HepG2 (cell line): ENCODE results near the gene PLSCR2. TPM values are rescaled to one million over a fixed set of nuclear protein-coding genes. Genes with fewer than 3 reads are reported as not detected.

Experiments used
- ATAC-seq: fragments of 200-7000 bp; cut with Tn5 transposase; 3 replicates; pipeline ENCODE4 v1.9.1; 2020; ENCODE audit warnings: mild to moderate bottlenecking, moderate library complexity
- BruUV-seq: library from RNA; stranded (reverse); fragments of 400-500 nt; replicated peaks from 2 replicates; lab custom pipeline; 2021; lab: Mats Ljungman, UMichigan
- CTCF ChIA-PET: fragments of 300-600 bp; formaldehyde crosslinking; extraction: SDS; loops from one replicate; lab custom pipeline; 2021; ENCODE audit warnings: low total read pairs, inconsistent platforms, low intra/inter-chr PET ratio; lab: Yijun Ruan, JAX
- POLR2A ChIA-PET: fragments of 350-600 bp; sonication (Branson Sonifier 250); formaldehyde crosslinking; loops from one replicate; lab custom pipeline; 2020; ENCODE audit warnings: antibody characterized with exemption, inconsistent platforms; lab: Yijun Ruan, JAX
- DNase-seq: peaks from one replicate; pipeline ENCODE4 v3.0.0-alpha.2; 2015; ENCODE audit warnings: low spot score
- FAIRE-seq: peaks from 3 replicates; lab custom pipeline; 2011; peaks lifted over from hg19 to GRCh38; lab: Jason Lieb, UNC
- H2AFZ ChIP-seq: one replicate; pipeline ENCODE4 v1.6.1; 2011; ENCODE audit warnings: low read length, inconsistent platforms
- H3K27ac ChIP-seq: fragments of 300-600 bp; 3 replicates; pipeline ENCODE4 v1.8.0; 2011; ENCODE audit warnings: mixed run types, mild to moderate bottlenecking, mixed read lengths, low read length, inconsistent platforms; ENCODE audit not compliant: insufficient read depth; ENCODE audit errors: extremely low read length
- H3K27me3 ChIP-seq, 2 experiments: fragments of 200-600 bp in 1 of 2; 2 replicates in 1 of 2; 3 replicates in 1 of 2; pipeline versions ENCODE4 v1.6.0 to v1.8.0; 2011; ENCODE audit warnings: low read length in 2 of 2, mild to moderate bottlenecking in 2 of 2, moderate library complexity in 2 of 2, inconsistent platforms in 1 of 2; ENCODE audit not compliant: insufficient read depth in 2 of 2, control insufficient read depth in 1 of 2
- H3K36me3 ChIP-seq, 2 experiments: fragments of 200-600 bp in 1 of 2; replicated peaks in 1 of 2; 2 replicates in 1 of 2; 3 replicates in 1 of 2; pipeline versions ENCODE4 v1.5.1 to v1.8.0; 2011; ENCODE audit warnings: low read length in 2 of 2, inconsistent platforms in 1 of 2; ENCODE audit not compliant: insufficient read depth in 2 of 2, control insufficient read depth in 1 of 2
- H3K4me1 ChIP-seq: 2 replicates; pipeline ENCODE4 v1.5.1; 2012; ENCODE audit warnings: low read length, inconsistent platforms; ENCODE audit not compliant: insufficient read depth
- H3K4me2 ChIP-seq: 2 replicates; pipeline ENCODE4 v1.6.0; 2011; ENCODE audit warnings: low read depth, low read length, inconsistent platforms
- H3K4me3 ChIP-seq, 3 experiments: fragments of 200-600 bp in 1 of 3; sonication (generic), shearing (Covaris generic) in 1 of 3; replicated peaks in 1 of 3; 2 replicates each; pipeline ENCODE4 v1.5.1; 2011 to 2016; ENCODE audit warnings: low read length in 3 of 3, inconsistent platforms in 2 of 3, low read depth in 2 of 3, mild to moderate bottlenecking in 2 of 3, control low read depth in 1 of 3, mixed read lengths in 1 of 3; ENCODE audit not compliant: insufficient read depth in 1 of 3
- H3K79me2 ChIP-seq: one replicate; pipeline ENCODE4 v1.6.1; 2011; ENCODE audit warnings: low read length, inconsistent platforms; ENCODE audit not compliant: insufficient read depth
- H3K9ac ChIP-seq: 2 replicates; pipeline ENCODE4 v1.6.0; 2011; ENCODE audit warnings: mild to moderate bottlenecking, low read depth, low read length, inconsistent platforms; ENCODE audit not compliant: insufficient read depth
- H3K9me3 ChIP-seq: 2 replicates; pipeline ENCODE4 v1.5.1; 2012; ENCODE audit warnings: mild to moderate bottlenecking, low read length
- H4K20me1 ChIP-seq: 2 replicates; pipeline ENCODE4 v1.6.0; 2011; ENCODE audit warnings: inconsistent platforms, mild to moderate bottlenecking, low read length, moderate library complexity; ENCODE audit not compliant: insufficient read depth
- CBX2 ChIP-seq, 2 experiments: fragments of 200-600 bp in 1 of 2; sonication (generic); formaldehyde crosslinking in 1 of 2; IDR thresholded peaks; 2 replicates each; pipeline versions ENCODE4 v1.7.0 to v1.8.1; 2018 to 2022; ENCODE audit warnings: low read depth in 2 of 2, low read length in 1 of 2, mild to moderate bottlenecking in 1 of 2, missing genetic modification reagents in 1 of 2
- ELF1 ChIP-seq: sonication (generic); formaldehyde crosslinking; IDR thresholded peaks from 2 replicates; pipeline ENCODE4 v1.4.0; 2020; ENCODE audit warnings: missing genetic modification reagents
- PHF20 ChIP-seq: sonication (generic); formaldehyde crosslinking; IDR thresholded peaks from 2 replicates; pipeline ENCODE4 v1.5.0; 2020; ENCODE audit warnings: mild to moderate bottlenecking, missing genetic modification reagents
- PRDM10 ChIP-seq: sonication (generic); formaldehyde crosslinking; IDR thresholded peaks from 2 replicates; pipeline ENCODE4 v1.4.0; 2020; ENCODE audit warnings: low read depth, missing genetic modification reagents
- SNAPC2 ChIP-seq: sonication (generic); formaldehyde crosslinking; IDR thresholded peaks from 2 replicates; pipeline ENCODE4 v1.8.1; 2022; ENCODE audit warnings: mild to moderate bottlenecking, missing genetic modification reagents
- ZBTB21 ChIP-seq: sonication (generic); formaldehyde crosslinking; IDR thresholded peaks from 2 replicates; pipeline ENCODE4 v1.4.0; 2020; ENCODE audit warnings: missing genetic modification reagents
- in situ Hi-C: cut with HindIII; loops from 2 replicates; pipeline ENCODE4 v1.10.0; 2017; ENCODE audit warnings: low pct_unique_long_range_greater_than_20kb; ENCODE audit not compliant: extremely low pct_ligation_motif_present
- intact Hi-C: fragments of 100-400 bp; cut with micrococcal nuclease; formaldehyde crosslinking; loops from one replicate; pipeline ENCODE4 v1.10.0; 2022; ENCODE audit not compliant: unreplicated experiment
- polyA plus RNA-seq, 8 experiments: library from polyadenylated mRNA; depleted of rRNA in 3 of 8; stranded (reverse) in 7 of 8; unstranded in 1 of 8; fragments of >200 nt; fragmentation: Illumina TruSeq in 4 of 8; extraction: Trizol in 4 of 8; gene quantifications; 2 replicates each; pipeline versions ENCODE4 v1.2.1 to v1.2.3, GENCODE V29; 2011 to 2016; ENCODE audit warnings: low read depth in 4 of 8, missing spikeins in 1 of 8, mixed read lengths in 1 of 8; ENCODE audit not compliant: insufficient read depth in 1 of 8
- total RNA-seq, 5 experiments: library from RNA; depleted of rRNA; stranded (reverse); fragments of >200 nt; fragmentation: Illumina TruSeq; extraction: Trizol; gene quantifications; 2 replicates each; pipeline ENCODE4 v1.2.3, GENCODE V29; 2016; ENCODE audit warnings: low read depth in 1 of 5

PLSCR2 gene
- total and polyA plus RNA-seq, 2 of the 13 experiments (the other 11 are each of a cell fraction or from before 2014, with no cell fraction given), result not detected

- Histone ChIP-seq H3K27me3 (no peaks in the 10 kb centered on the region), H3K36me3 (no peaks in the 10 kb centered on the region), H4K20me1 (no peaks in the 10 kb centered on the region), H3K4me3 (no peak overlapping the region), H3K9ac (no peak overlapping the region), H3K4me2 (no peak overlapping the region), H2AFZ (no peak overlapping the region), H3K27ac (no peak overlapping the region), H3K9me3 (no peaks in the 10 kb centered on the region), H3K4me1 (no peaks in the 10 kb centered on the region), H3K79me2 (no peaks in the 10 kb centered on the region)
- BruUV-seq, result no TSS peak
- intact Hi-C loops, result no loop called here
- DNase-seq (no peak), FAIRE-seq (no peak), ATAC-seq (no peak)
- TF ChIP-seq ELF1, result no peak
- TF ChIP-seq SNAPC2 (CRISPR knock-in tag), result no peak
- no peak for TF ChIP-seq PHF20
- no peak for TF ChIP-seq PRDM10 (CRISPR knock-in tag)
- no peak for TF ChIP-seq ZBTB21
- no peak for TF ChIP-seq CBX2 (IDR thresholded peaks at IDR 0.05; ENCODE audit: low read depth, low read length)
- no peak for TF ChIP-seq CBX2 (CRISPR knock-in tag; IDR thresholded peaks at IDR 0.05; ENCODE audit: low read depth)
- ChIA-PET CTCF (no interaction called here), POLR2A (no interaction called here)
- in situ Hi-C loops, result no loop called here
These were observed 78.4 kb downstream of the PLSCR2 start for GRCh38 chr3:146390957-146391356.
